Activated naive CD8-positive, alpha-beta T cell (primary cell): ENCODE measurements around the gene PLCB4.

ENCODE experiments used
- H3K27ac Mint-ChIP-seq: one replicate; pipeline ENCODE4 v1.8.0; 2021; ENCODE audit warnings: mixed read lengths
- H3K27me3 Mint-ChIP-seq: one replicate; pipeline ENCODE4 v1.8.0; 2021; ENCODE audit warnings: mixed read lengths
- H3K36me3 Mint-ChIP-seq: one replicate; pipeline ENCODE4 v1.8.0; 2021; ENCODE audit warnings: mixed read lengths
- H3K4me1 Mint-ChIP-seq: one replicate; pipeline ENCODE4 v1.8.0; 2021; ENCODE audit warnings: low read depth, mixed read lengths
- H3K4me3 Mint-ChIP-seq: one replicate; pipeline ENCODE4 v1.8.0; 2021; ENCODE audit warnings: mild to moderate bottlenecking, mixed read lengths
- H3K9me3 Mint-ChIP-seq: one replicate; pipeline ENCODE4 v1.8.0; 2021; ENCODE audit warnings: low read depth, mixed read lengths

The PLCB4 gene

GRCh38 chr20:9424551-9424950, 355.7 kb downstream of the PLCB4 start:
- no peaks in the 10 kb centered on the region for H3K27me3 Mint-ChIP-seq
- no peaks in the 10 kb centered on the region for H3K36me3 Mint-ChIP-seq
- no peaks in the 10 kb centered on the region for H3K9me3 Mint-ChIP-seq
- H3K27ac Mint-ChIP-seq = no peak overlapping the region
- no peaks in the 10 kb centered on the region for H3K4me1 Mint-ChIP-seq
- H3K4me3 Mint-ChIP-seq = no peak overlapping the region

GRCh38 chr20:9427430-9428291, 358.8 kb downstream of the PLCB4 start:
- H3K4me1 Mint-ChIP-seq = no peaks in the 10 kb centered on the region
- H3K27me3 Mint-ChIP-seq = no peaks in the 10 kb centered on the region
- no peaks in the 10 kb centered on the region for H3K36me3 Mint-ChIP-seq
- H3K27ac Mint-ChIP-seq = no peak overlapping the region
- no peak overlapping the region for H3K4me3 Mint-ChIP-seq
- no peaks in the 10 kb centered on the region for H3K9me3 Mint-ChIP-seq

GRCh38 chr20:9428292-9428607, 359.4 kb downstream of the PLCB4 start:
- H3K27me3 Mint-ChIP-seq = no peaks in the 10 kb centered on the region
- H3K4me3 Mint-ChIP-seq = no peak overlapping the region
- H3K27ac Mint-ChIP-seq = no peak overlapping the region
- no peaks in the 10 kb centered on the region for H3K36me3 Mint-ChIP-seq
- H3K9me3 Mint-ChIP-seq = no peaks in the 10 kb centered on the region
- H3K4me1 Mint-ChIP-seq = no peaks in the 10 kb centered on the region

GRCh38 chr20:9439806-9440205, 370.9 kb downstream of the PLCB4 start:
- peaks cover 11% of the 10 kb centered on the region for H3K9me3 Mint-ChIP-seq
- no peaks in the 10 kb centered on the region for H3K4me1 Mint-ChIP-seq
- no peaks in the 10 kb centered on the region for H3K36me3 Mint-ChIP-seq
- H3K4me3 Mint-ChIP-seq = no peak overlapping the region
- no peak overlapping the region for H3K27ac Mint-ChIP-seq
- no peaks in the 10 kb centered on the region for H3K27me3 Mint-ChIP-seq

GRCh38 chr20:9440892-9441291, 372.0 kb downstream of the PLCB4 start:
- Mint-ChIP-seq H3K9me3 (peaks cover 11% of the 10 kb centered on the region), H3K4me1 (no peaks in the 10 kb centered on the region), H3K27ac (no peak overlapping the region), H3K36me3 (no peaks in the 10 kb centered on the region), H3K4me3 (no peak overlapping the region), H3K27me3 (no peaks in the 10 kb centered on the region)

GRCh38 chr20:9441948-9442347, 373.1 kb downstream of the PLCB4 start:
- H3K27ac Mint-ChIP-seq = no peak overlapping the region
- H3K27me3 Mint-ChIP-seq = no peaks in the 10 kb centered on the region
- peaks cover 8% of the 10 kb centered on the region for H3K9me3 Mint-ChIP-seq

GRCh38 chr20:9442858-9443257, 374.0 kb downstream of the PLCB4 start:
- H3K4me3 Mint-ChIP-seq = no peak overlapping the region
- no peaks in the 10 kb centered on the region for H3K36me3 Mint-ChIP-seq
- no peaks in the 10 kb centered on the region for H3K4me1 Mint-ChIP-seq
- no peak overlapping the region for H3K27ac Mint-ChIP-seq
- no peaks in the 10 kb centered on the region for H3K27me3 Mint-ChIP-seq
- H3K9me3 Mint-ChIP-seq = peaks cover 7% of the 10 kb centered on the region

More at GRCh38 chr20:9441948-9442347, 373.1 kb downstream of the PLCB4 start:
- H3K4me3 Mint-ChIP-seq = no peak overlapping the region
- no peaks in the 10 kb centered on the region for H3K4me1 Mint-ChIP-seq
- no peaks in the 10 kb centered on the region for H3K36me3 Mint-ChIP-seq

- Mint-ChIP-seq H3K4me1 (no peaks in the 10 kb centered on the region), H3K9me3 (no peaks in the 10 kb centered on the region), H3K27ac (no peak overlapping the region), H3K36me3 (no peaks in the 10 kb centered on the region), H3K4me3 (no peak overlapping the region), H3K27me3 (no peaks in the 10 kb centered on the region)
Measured at GRCh38 chr20:9444921-9445320, 376.0 kb downstream of the PLCB4 start.

- Mint-ChIP-seq H3K36me3 (no peaks in the 10 kb centered on the region), H3K27ac (no peak overlapping the region), H3K4me1 (no peaks in the 10 kb centered on the region), H3K9me3 (no peaks in the 10 kb centered on the region), H3K27me3 (peaks cover 2% of the 10 kb centered on the region), H3K4me3 (no peak overlapping the region)
Measured at GRCh38 chr20:9447182-9447581, 378.3 kb downstream of the PLCB4 start.

- Mint-ChIP-seq H3K9me3 (no peaks in the 10 kb centered on the region), H3K27ac (no peak overlapping the region)
Measured at GRCh38 chr20:9453201-9453600, 384.3 kb downstream of the PLCB4 start.

GRCh38 chr20:9454791-9455190, 385.9 kb downstream of the PLCB4 start:
- no peaks in the 10 kb centered on the region for H3K4me1 Mint-ChIP-seq
- H3K27me3 Mint-ChIP-seq = peaks cover 2% of the 10 kb centered on the region
- no peaks in the 10 kb centered on the region for H3K9me3 Mint-ChIP-seq
- H3K27ac Mint-ChIP-seq = no peak overlapping the region
- H3K4me3 Mint-ChIP-seq = no peak overlapping the region
- no peaks in the 10 kb centered on the region for H3K36me3 Mint-ChIP-seq

More at GRCh38 chr20:9453201-9453600, 384.3 kb downstream of the PLCB4 start:
- peaks cover 2% of the 10 kb centered on the region for H3K27me3 Mint-ChIP-seq
- no peaks in the 10 kb centered on the region for H3K4me1 Mint-ChIP-seq
- H3K36me3 Mint-ChIP-seq = no peaks in the 10 kb centered on the region
- no peak overlapping the region for H3K4me3 Mint-ChIP-seq

GRCh38 chr20:9457136-9457535, 388.2 kb downstream of the PLCB4 start:
- Mint-ChIP-seq H3K4me1 (no peaks in the 10 kb centered on the region), H3K27ac (no peak overlapping the region), H3K36me3 (no peaks in the 10 kb centered on the region), H3K27me3 (no peaks in the 10 kb centered on the region), H3K9me3 (no peaks in the 10 kb centered on the region), H3K4me3 (no peak overlapping the region)

- no peak overlapping the region for H3K4me3 Mint-ChIP-seq
- no peaks in the 10 kb centered on the region for H3K36me3 Mint-ChIP-seq
- H3K27me3 Mint-ChIP-seq = no peaks in the 10 kb centered on the region
- no peak overlapping the region for H3K27ac Mint-ChIP-seq
- no peaks in the 10 kb centered on the region for H3K4me1 Mint-ChIP-seq
- H3K9me3 Mint-ChIP-seq = no peaks in the 10 kb centered on the region
Measured at GRCh38 chr20:9458138-9458796, 389.4 kb downstream of the PLCB4 start.

- H3K27me3 Mint-ChIP-seq = no peaks in the 10 kb centered on the region
- no peaks in the 10 kb centered on the region for H3K4me1 Mint-ChIP-seq
- H3K27ac Mint-ChIP-seq = no peak overlapping the region
- peaks cover 2% of the 10 kb centered on the region for H3K9me3 Mint-ChIP-seq
- H3K36me3 Mint-ChIP-seq = no peaks in the 10 kb centered on the region
- no peak overlapping the region for H3K4me3 Mint-ChIP-seq
Measured at GRCh38 chr20:9460518-9460917, 391.6 kb downstream of the PLCB4 start.

- Mint-ChIP-seq H3K27me3 (no peaks in the 10 kb centered on the region), H3K4me1 (no peaks in the 10 kb centered on the region), H3K9me3 (peaks cover 6% of the 10 kb centered on the region), H3K4me3 (no peak overlapping the region), H3K36me3 (no peaks in the 10 kb centered on the region), H3K27ac (no peak overlapping the region)
Measured at GRCh38 chr20:9467995-9468394, 399.1 kb downstream of the PLCB4 start.
